ENCODE measurements around the gene FZR1.
"Not testable (repeated sequence)": the region's sequence is repeated elsewhere in the genome, so short reads cannot be mapped to it uniquely, and the experiment has no call there.

Gene FZR1

GRCh38 chr19:3528539-3529211, 22.6 kb downstream of the FZR1 start:
- Histone ChIP-seq H3K9me3 (ENCODE audit: control insufficient read depth in 1 of 2, low read length in 2 of 2) (no peaks in the 10 kb centered on the region), H3K36me3 (ENCODE audit: control insufficient read depth in 1 of 2, insufficient read depth in 2 of 2, low read length in 2 of 2) (peaks cover 23 to 74% of the 10 kb centered on the region in 2 donors), H3K4me1 (ENCODE audit: control insufficient read depth in 1 of 2, insufficient read depth in 2 of 2, low read length in 2 of 2) (no peaks in the 10 kb centered on the region), H3K27me3 (ENCODE audit: low read depth, low read length) (no peaks in the 10 kb centered on the region), H3K4me3 (ENCODE audit: low read depth in 1 of 2, low read length in 2 of 2) (no peak overlapping the region), H3K27ac (ENCODE audit: low read length) (no peak overlapping the region)

GRCh38 chr19:3529299-3529698, 23.2 kb downstream of the FZR1 start:
- not testable (repeated sequence) for H3K9me3 ChIP-seq (ENCODE audit: control insufficient read depth in 1 of 2, low read length in 2 of 2); H3K4me1 ChIP-seq (ENCODE audit: control insufficient read depth in 1 of 2, insufficient read depth in 2 of 2, low read length in 2 of 2); H3K27ac ChIP-seq (ENCODE audit: low read length); H3K27me3 ChIP-seq (ENCODE audit: low read depth, low read length); H3K4me3 ChIP-seq (ENCODE audit: low read depth in 1 of 2, low read length in 2 of 2)
- peaks cover 22 to 73% of the 10 kb centered on the region in 2 donors for H3K36me3 ChIP-seq (ENCODE audit: control insufficient read depth in 1 of 2, insufficient read depth in 2 of 2, low read length in 2 of 2)

GRCh38 chr19:3530389-3530788, 24.3 kb downstream of the FZR1 start:
- Histone ChIP-seq H3K9me3 (ENCODE audit: control insufficient read depth in 1 of 2, low read length in 2 of 2) (no peaks in the 10 kb centered on the region), H3K27me3 (ENCODE audit: low read depth, low read length) (no peaks in the 10 kb centered on the region), H3K27ac (ENCODE audit: low read length) (no peak overlapping the region), H3K4me3 (ENCODE audit: low read depth in 1 of 2, low read length in 2 of 2) (no peak overlapping the region), H3K36me3 (ENCODE audit: control insufficient read depth in 1 of 2, insufficient read depth in 2 of 2, low read length in 2 of 2) (peaks cover 16 to 75% of the 10 kb centered on the region in 2 donors), H3K4me1 (ENCODE audit: control insufficient read depth in 1 of 2, insufficient read depth in 2 of 2, low read length in 2 of 2) (no peaks in the 10 kb centered on the region)

DNA sequence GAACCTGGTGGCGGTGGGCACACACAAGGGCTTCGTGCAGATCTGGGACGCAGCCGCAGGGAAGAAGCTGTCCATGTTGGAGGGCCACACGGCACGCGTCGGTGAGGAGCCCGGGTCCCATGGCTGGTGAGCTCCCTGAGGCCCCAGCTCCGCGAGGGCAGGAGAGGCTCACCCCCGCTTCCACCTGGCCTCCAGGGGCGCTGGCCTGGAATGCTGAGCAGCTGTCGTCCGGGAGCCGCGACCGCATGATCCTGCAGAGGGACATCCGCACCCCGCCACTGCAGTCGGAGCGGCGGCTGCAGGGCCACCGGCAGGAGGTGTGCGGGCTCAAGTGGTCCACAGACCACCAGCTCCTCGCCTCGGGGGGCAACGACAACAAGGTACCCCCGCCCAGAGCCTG, 25.6 kb downstream of the FZR1 start:
- Histone ChIP-seq H3K4me3 (ENCODE audit: low read depth in 1 of 2, low read length in 2 of 2) (no peak overlapping the region), H3K36me3 (ENCODE audit: control insufficient read depth in 1 of 2, insufficient read depth in 2 of 2, low read length in 2 of 2) (peaks cover 16 to 70% of the 10 kb centered on the region in 2 donors), H3K27me3 (ENCODE audit: low read depth, low read length) (no peaks in the 10 kb centered on the region)

GRCh38 chr19:3532154-3532786, 26.2 kb downstream of the FZR1 start:
- no peaks in the 10 kb centered on the region for H3K9me3 ChIP-seq (ENCODE audit: control insufficient read depth in 1 of 2, low read length in 2 of 2)
- H3K36me3 ChIP-seq (ENCODE audit: control insufficient read depth in 1 of 2, insufficient read depth in 2 of 2, low read length in 2 of 2): peaks cover 13 to 65% of the 10 kb centered on the region in 2 donors
- no peak overlapping the region for H3K27ac ChIP-seq (ENCODE audit: low read length)
- H3K4me1 ChIP-seq (ENCODE audit: control insufficient read depth in 1 of 2, insufficient read depth in 2 of 2, low read length in 2 of 2): no peaks in the 10 kb centered on the region
- H3K4me3 ChIP-seq (ENCODE audit: low read depth in 1 of 2, low read length in 2 of 2): no peak overlapping the region
- H3K27me3 ChIP-seq (ENCODE audit: low read depth, low read length): no peaks in the 10 kb centered on the region

More for the DNA sequence above, 25.6 kb downstream of the FZR1 start:
- no peak overlapping the region for H3K27ac ChIP-seq (ENCODE audit: low read length)
- no peaks in the 10 kb centered on the region for H3K4me1 ChIP-seq (ENCODE audit: control insufficient read depth in 1 of 2, insufficient read depth in 2 of 2, low read length in 2 of 2)
- no peaks in the 10 kb centered on the region for H3K9me3 ChIP-seq (ENCODE audit: control insufficient read depth in 1 of 2, low read length in 2 of 2)

GRCh38 chr19:3533033-3533432, 26.9 kb downstream of the FZR1 start:
- H3K9me3 ChIP-seq (ENCODE audit: control insufficient read depth in 1 of 2, low read length in 2 of 2): no peaks in the 10 kb centered on the region
- H3K27me3 ChIP-seq (ENCODE audit: low read depth, low read length): no peaks in the 10 kb centered on the region
- H3K27ac ChIP-seq (ENCODE audit: low read length): no peak overlapping the region
- H3K4me3 ChIP-seq (ENCODE audit: low read depth in 1 of 2, low read length in 2 of 2): no peak overlapping the region
- no peaks in the 10 kb centered on the region for H3K4me1 ChIP-seq (ENCODE audit: control insufficient read depth in 1 of 2, insufficient read depth in 2 of 2, low read length in 2 of 2)
- peaks cover 13 to 57% of the 10 kb centered on the region in 2 donors for H3K36me3 ChIP-seq (ENCODE audit: control insufficient read depth in 1 of 2, insufficient read depth in 2 of 2, low read length in 2 of 2)

GRCh38 chr19:3533563-3534216, 27.6 kb downstream of the FZR1 start:
- Histone ChIP-seq H3K27ac (ENCODE audit: low read length) (no peak overlapping the region), H3K27me3 (ENCODE audit: low read depth, low read length) (no peaks in the 10 kb centered on the region), H3K36me3 (ENCODE audit: control insufficient read depth in 1 of 2, insufficient read depth in 2 of 2, low read length in 2 of 2) (peaks cover 13 to 53% of the 10 kb centered on the region in 2 donors), H3K4me1 (ENCODE audit: control insufficient read depth in 1 of 2, insufficient read depth in 2 of 2, low read length in 2 of 2) (no peaks in the 10 kb centered on the region), H3K9me3 (ENCODE audit: control insufficient read depth in 1 of 2, low read length in 2 of 2) (no peaks in the 10 kb centered on the region), H3K4me3 (ENCODE audit: low read depth in 1 of 2, low read length in 2 of 2) (no peak overlapping the region)

- Histone ChIP-seq H3K27me3 (ENCODE audit: low read depth, low read length) (no peaks in the 10 kb centered on the region), H3K36me3 (ENCODE audit: control insufficient read depth in 1 of 2, insufficient read depth in 2 of 2, low read length in 2 of 2) (peaks cover 13 to 53% of the 10 kb centered on the region in 2 donors), H3K4me3 (ENCODE audit: low read depth in 1 of 2, low read length in 2 of 2) (no peak overlapping the region), H3K4me1 (ENCODE audit: control insufficient read depth in 1 of 2, insufficient read depth in 2 of 2, low read length in 2 of 2) (no peaks in the 10 kb centered on the region), H3K9me3 (ENCODE audit: control insufficient read depth in 1 of 2, low read length in 2 of 2) (no peaks in the 10 kb centered on the region), H3K27ac (ENCODE audit: low read length) (no peak overlapping the region)
These were observed 28.5 kb downstream of the FZR1 start for GRCh38 chr19:3534375-3535234.

DNA sequence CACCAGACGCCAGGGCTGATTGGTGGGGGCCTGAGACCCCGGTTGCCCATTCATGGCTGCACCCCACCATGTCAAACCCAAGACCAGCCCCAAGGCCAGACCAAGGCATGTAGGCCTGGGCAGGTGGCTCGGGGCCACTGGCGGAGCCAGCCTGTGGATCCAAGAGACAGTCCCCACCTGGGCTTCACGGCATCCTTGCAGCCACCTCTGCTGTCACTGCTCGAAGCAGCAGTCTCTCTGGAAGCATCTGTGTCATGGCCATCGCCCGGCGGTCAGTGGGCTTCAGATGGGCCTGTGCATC, 29.1 kb downstream of the FZR1 start:
- Histone ChIP-seq H3K4me3 (ENCODE audit: low read depth in 1 of 2, low read length in 2 of 2) (no peak overlapping the region), H3K27me3 (ENCODE audit: low read depth, low read length) (no peaks in the 10 kb centered on the region), H3K36me3 (ENCODE audit: control insufficient read depth in 1 of 2, insufficient read depth in 2 of 2, low read length in 2 of 2) (peaks cover 13 to 53% of the 10 kb centered on the region in 2 donors), H3K27ac (ENCODE audit: low read length) (no peak overlapping the region), H3K9me3 (ENCODE audit: control insufficient read depth in 1 of 2, low read length in 2 of 2) (no peaks in the 10 kb centered on the region), H3K4me1 (ENCODE audit: control insufficient read depth in 1 of 2, insufficient read depth in 2 of 2, low read length in 2 of 2) (no peaks in the 10 kb centered on the region)

DNA sequence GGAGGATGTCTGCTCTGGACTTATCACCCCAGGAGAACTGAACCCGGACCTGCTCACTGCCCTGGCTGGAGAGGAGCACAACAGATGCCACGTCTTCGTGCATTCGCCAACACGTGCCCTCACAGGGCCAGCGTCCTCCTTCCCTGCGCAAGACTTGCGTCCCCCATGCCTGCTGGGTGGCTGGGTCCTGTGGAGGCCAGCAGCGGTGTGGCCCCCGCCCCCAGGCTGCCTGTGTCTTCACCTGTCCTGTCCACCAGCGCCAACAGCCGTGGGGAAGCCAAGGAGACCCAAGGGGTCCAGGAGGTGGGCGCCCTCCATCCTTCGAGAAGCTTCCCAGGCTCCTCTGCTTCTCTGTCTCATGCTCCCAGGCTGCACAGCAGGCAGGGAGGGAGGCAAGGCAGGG, 29.5 kb downstream of the FZR1 start:
- Histone ChIP-seq H3K4me1 (ENCODE audit: control insufficient read depth in 1 of 2, insufficient read depth in 2 of 2, low read length in 2 of 2) (no peaks in the 10 kb centered on the region), H3K27me3 (ENCODE audit: low read depth, low read length) (no peaks in the 10 kb centered on the region), H3K4me3 (ENCODE audit: low read depth in 1 of 2, low read length in 2 of 2) (no peak overlapping the region), H3K9me3 (ENCODE audit: control insufficient read depth in 1 of 2, low read length in 2 of 2) (no peaks in the 10 kb centered on the region), H3K27ac (ENCODE audit: low read length) (no peak overlapping the region), H3K36me3 (ENCODE audit: control insufficient read depth in 1 of 2, insufficient read depth in 2 of 2, low read length in 2 of 2) (peaks cover 13 to 51% of the 10 kb centered on the region in 2 donors)

- Histone ChIP-seq H3K9me3 (ENCODE audit: control insufficient read depth in 1 of 2, low read length in 2 of 2) (no peaks in the 10 kb centered on the region), H3K36me3 (ENCODE audit: control insufficient read depth in 1 of 2, insufficient read depth in 2 of 2, low read length in 2 of 2) (peaks cover 10 to 47% of the 10 kb centered on the region in 2 donors), H3K4me1 (ENCODE audit: control insufficient read depth in 1 of 2, insufficient read depth in 2 of 2, low read length in 2 of 2) (no peaks in the 10 kb centered on the region), H3K27me3 (ENCODE audit: low read depth, low read length) (no peaks in the 10 kb centered on the region), H3K27ac (ENCODE audit: low read length) (no peak overlapping the region), H3K4me3 (ENCODE audit: low read depth in 1 of 2, low read length in 2 of 2) (no peak overlapping the region)
These were observed 29.9 kb downstream of the FZR1 start for GRCh38 chr19:3535981-3536380.
